ENCODE results near the gene IDUA. TPM values are rescaled to one million over a fixed set of nuclear protein-coding genes. Genes with fewer than 3 reads are reported as not detected.

The IDUA gene
- total RNA-seq, 1 donor from 2014 or later, result 14.9 TPM

GRCh38 chr4:947491-947971, 39.3 kb upstream of the IDUA start:
- Mint-ChIP-seq H3K4me3 (ENCODE audit: unreplicated experiment) (no peak overlapping the region), H3K4me1 (ENCODE audit: unreplicated experiment) (peaks cover 5% of the 10 kb centered on the region), H3K36me3 (ENCODE audit: low read depth, unreplicated experiment) (peaks cover 12% of the 10 kb centered on the region), H3K27me3 (ENCODE audit: unreplicated experiment) (peaks cover 16% of the 10 kb centered on the region), H3K27ac (ENCODE audit: unreplicated experiment) (no peak overlapping the region), H3K9me3 (ENCODE audit: unreplicated experiment) (no peaks in the 10 kb centered on the region)
- TF ChIP-seq CTCF (IDR thresholded peaks at IDR 0.05; ENCODE audit: unreplicated experiment), result no peak
- DNase-seq (ENCODE audit: low spot score), result no peak

GRCh38 chr4:948101-948935, 38.5 kb upstream of the IDUA start:
- no peak overlapping the region for H3K4me3 Mint-ChIP-seq (ENCODE audit: unreplicated experiment)
- H3K9me3 Mint-ChIP-seq (ENCODE audit: unreplicated experiment), result no peaks in the 10 kb centered on the region
- H3K27me3 Mint-ChIP-seq (ENCODE audit: unreplicated experiment), result peaks cover 16% of the 10 kb centered on the region
- DNase-seq (ENCODE audit: low spot score), result no peak
- H3K27ac Mint-ChIP-seq (ENCODE audit: unreplicated experiment), result no peak overlapping the region
- no peak for TF ChIP-seq CTCF (IDR thresholded peaks at IDR 0.05; ENCODE audit: unreplicated experiment)
- H3K36me3 Mint-ChIP-seq (ENCODE audit: low read depth, unreplicated experiment), result peaks cover 13% of the 10 kb centered on the region
- peaks cover 5% of the 10 kb centered on the region for H3K4me1 Mint-ChIP-seq (ENCODE audit: unreplicated experiment)

GRCh38 chr4:948936-949300, 37.9 kb upstream of the IDUA start:
- no peak for DNase-seq (ENCODE audit: low spot score)
- Mint-ChIP-seq H3K36me3 (ENCODE audit: low read depth, unreplicated experiment) (peaks cover 13% of the 10 kb centered on the region), H3K27ac (ENCODE audit: unreplicated experiment) (no peak overlapping the region), H3K4me1 (ENCODE audit: unreplicated experiment) (peaks cover 5% of the 10 kb centered on the region), H3K9me3 (ENCODE audit: unreplicated experiment) (no peaks in the 10 kb centered on the region), H3K27me3 (ENCODE audit: unreplicated experiment) (peaks cover 13% of the 10 kb centered on the region), H3K4me3 (ENCODE audit: unreplicated experiment) (no peak overlapping the region)
- TF ChIP-seq CTCF (IDR thresholded peaks at IDR 0.05; ENCODE audit: unreplicated experiment), result no peak

- no peak for TF ChIP-seq CTCF (IDR thresholded peaks at IDR 0.05; ENCODE audit: unreplicated experiment)
- Mint-ChIP-seq H3K27me3 (ENCODE audit: unreplicated experiment) (peaks cover 14% of the 10 kb centered on the region), H3K4me1 (ENCODE audit: unreplicated experiment) (peaks cover 5% of the 10 kb centered on the region), H3K9me3 (ENCODE audit: unreplicated experiment) (no peaks in the 10 kb centered on the region), H3K27ac (ENCODE audit: unreplicated experiment) (no peak overlapping the region), H3K36me3 (ENCODE audit: low read depth, unreplicated experiment) (peaks cover 20% of the 10 kb centered on the region), H3K4me3 (ENCODE audit: unreplicated experiment) (no peak overlapping the region)
- no peak for DNase-seq (ENCODE audit: low spot score)
Observed at GRCh38 chr4:949656-950055, 37.2 kb upstream of the IDUA start.
